Naive thymus-derived CD4-positive, alpha-beta T cell (primary cell): ENCODE measurements around the gene PKP2. TPM values are rescaled to one million over a fixed set of nuclear protein-coding genes. Genes with fewer than 3 reads are reported as not detected.
A peak's percentile ranks its signal among the peaks of the same experiment; 100 is the strongest.

Source experiments
- ATAC-seq: fragments of 150-1000 bp; cut with Tn5 transposase; 2 replicates; pipeline ENCODE4 v1.10.0; 2021; ENCODE audit warnings: mild to moderate bottlenecking, moderate library complexity
- CTCF ChIA-PET: fragments of 350-600 bp; sonication (Branson Sonifier 250); formaldehyde crosslinking; loops from one replicate; lab custom pipeline; 2021; ENCODE audit warnings: antibody characterized with exemption; lab: Charles Lee
- POLR2A ChIA-PET: fragments of 350-600 bp; sonication (Branson Sonifier 250); formaldehyde crosslinking; loops from one replicate; lab custom pipeline; 2021; ENCODE audit warnings: antibody characterized with exemption, inconsistent platforms; lab: Charles Lee
- DNase-seq, 9 donors: peaks; one replicate each; pipeline versions ENCODE4 v3.0.0 to v3.0.0-alpha.2; 2020 to 2022; ENCODE audit warnings: mixed read lengths in 1 of 9
- H3K27ac ChIP-seq: one replicate; pipeline ENCODE4 v1.7.0; 2013; ENCODE audit warnings: mild to moderate bottlenecking, low read depth, low read length, moderate library complexity
- H3K27me3 ChIP-seq, 2 donors: one replicate each; pipeline ENCODE4 v1.7.0; 2013; ENCODE audit warnings: low read length in 2 of 2, mild to moderate bottlenecking in 2 of 2, moderate library complexity in 2 of 2; ENCODE audit not compliant: control insufficient read depth in 2 of 2, insufficient read depth in 2 of 2
- H3K36me3 ChIP-seq, 3 experiments: 1 replicate in 2 of 3; 2 replicates in 1 of 3; pipeline ENCODE4 v1.7.0; 2013; ENCODE audit warnings: low read length in 3 of 3, mild to moderate bottlenecking in 3 of 3, moderate library complexity in 1 of 3; ENCODE audit not compliant: insufficient read depth in 3 of 3, control insufficient read depth in 2 of 3
- H3K4me1 ChIP-seq, 2 donors: one replicate each; pipeline ENCODE4 v1.7.0; 2013; ENCODE audit warnings: low read length in 2 of 2, mild to moderate bottlenecking in 2 of 2, moderate library complexity in 1 of 2; ENCODE audit not compliant: control insufficient read depth in 2 of 2, insufficient read depth in 2 of 2
- H3K4me3 ChIP-seq: 2 replicates; pipeline ENCODE4 v1.7.0; 2013; ENCODE audit warnings: mild to moderate bottlenecking, low read length
- H3K9me3 ChIP-seq, 3 experiments: 1 replicate in 2 of 3; 2 replicates in 1 of 3; pipeline ENCODE4 v1.7.0; 2013; ENCODE audit warnings: low read length in 3 of 3; ENCODE audit not compliant: control insufficient read depth in 2 of 3
- H3K27ac Mint-ChIP-seq, 9 donors: one replicate each; pipeline ENCODE4 v1.8.0; 2020 to 2022; ENCODE audit warnings: mixed read lengths in 9 of 9, mild to moderate bottlenecking in 8 of 9, moderate library complexity in 5 of 9, inconsistent platforms in 2 of 9
- H3K27me3 Mint-ChIP-seq, 5 donors: one replicate each; pipeline ENCODE4 v1.8.0; 2021 to 2022; ENCODE audit warnings: mixed read lengths in 5 of 5, mild to moderate bottlenecking in 1 of 5
- H3K36me3 Mint-ChIP-seq, 5 donors: one replicate each; pipeline ENCODE4 v1.8.0; 2020 to 2022; ENCODE audit warnings: mixed read lengths in 5 of 5, mild to moderate bottlenecking in 3 of 5, inconsistent platforms in 1 of 5
- H3K4me1 Mint-ChIP-seq, 7 donors: one replicate each; pipeline ENCODE4 v1.8.0; 2020 to 2022; ENCODE audit warnings: mixed read lengths in 7 of 7, mild to moderate bottlenecking in 3 of 7, inconsistent platforms in 1 of 7
- H3K4me3 Mint-ChIP-seq, 10 donors: one replicate each; pipeline ENCODE4 v1.8.0; 2020 to 2022; ENCODE audit warnings: mild to moderate bottlenecking in 10 of 10, mixed read lengths in 10 of 10, moderate library complexity in 6 of 10, inconsistent platforms in 2 of 10
- H3K9me3 Mint-ChIP-seq, 11 donors: one replicate each; pipeline ENCODE4 v1.8.0; 2020 to 2022; ENCODE audit warnings: mixed read lengths in 11 of 11, mild to moderate bottlenecking in 4 of 11, inconsistent platforms in 1 of 11, moderate library complexity in 1 of 11
- intact Hi-C, 2 donors: fragments of 100-400 bp; cut with micrococcal nuclease; formaldehyde crosslinking; loops; one replicate each; pipeline ENCODE4 v1.15.1; 2023
- polyA plus RNA-seq, 2 donors: library from polyadenylated mRNA; unstranded; fragments of 300-500 nt; fragmentation: Illumina TruSeq; gene quantifications; one replicate each; pipeline ENCODE4 v1.2.3, GENCODE V29; 2021
- total RNA-seq, 6 experiments: library from RNA in 5 of 6; stranded (reverse) in 5 of 6; gene quantifications; 1 replicate in 5 of 6; 2 replicates in 1 of 6; pipeline ENCODE4 v1.2.3 and lab custom pipeline; 2021 to 2026

The PKP2 gene
- total and polyA plus RNA-seq, 7 experiments from 2014 or later = 0.16 to 2.0 (median 0.94) TPM; not detected in 1

DNA sequence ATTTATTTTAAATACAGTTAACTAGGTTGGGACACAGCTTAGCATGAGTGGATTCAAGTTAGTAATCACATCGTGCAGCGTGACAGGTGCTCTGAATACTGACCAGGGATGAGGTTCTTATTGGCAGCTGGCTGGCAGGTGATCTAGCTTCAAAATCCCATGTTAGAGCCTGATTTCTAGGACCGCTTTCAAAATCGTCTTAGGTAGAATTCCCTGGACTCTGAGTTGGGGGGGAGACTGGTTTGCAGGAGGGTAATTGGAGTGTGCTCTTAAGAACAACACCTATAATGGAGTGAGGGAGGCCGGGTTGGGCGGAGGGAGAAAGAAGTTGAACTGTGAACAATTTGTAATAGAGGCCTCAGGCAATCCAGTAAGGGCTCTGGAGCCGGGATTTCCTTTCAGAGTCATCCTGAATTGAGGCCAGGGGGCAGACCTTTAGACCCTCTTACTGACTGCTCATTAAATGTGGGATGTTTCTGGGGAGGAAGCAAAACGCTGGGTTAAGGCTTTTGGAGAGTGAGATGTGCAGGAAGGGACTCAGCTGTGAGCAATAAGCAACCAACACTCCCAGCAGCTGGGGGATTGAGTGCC is 140.0 kb downstream of the PKP2 start:
- ChIA-PET POLR2A (interaction anchor here (0.6 to 2.3 kb wide), 5 partner anchors 18 to 1428 kb away, joined by 3 to 39 read pairs (median 4); partner anchors contain the start of gene ALG10), CTCF (interaction anchor here (0.6 to 4.4 kb wide), 8 partner anchors 12 to 1391 kb away, joined by 3 to 54 read pairs (median 3); partner anchors contain the start of gene ALG10)
- peaks cover 0 to 10% (median 4%) of the 10 kb centered on the region in 5 donors for H3K36me3 Mint-ChIP-seq
- Histone ChIP-seq H3K9me3 (no peaks in the 10 kb centered on the region), H3K27me3 (no peaks in the 10 kb centered on the region), H3K4me3 (no peak overlapping the region), H3K36me3 (peaks cover 5 to 26% (median 6%) of the 10 kb centered on the region in 3 experiments), H3K27ac (peak overlapping the region; percentile 76), H3K4me1 (peaks cover 13% of the 10 kb centered on the region in 2 donors)
- intact Hi-C loops = loop anchor here (1.0 to 10.0 kb wide), 9 partner anchors 163 to 2002 kb away; partner anchors contain the start of genes ALG10 (in 2 of the 2), CAPRIN2 (in 1 of the 2) and DDX11 (in 1 of the 2)
- peak overlapping the region; percentile 84 to 99 (median 90) for H3K4me3 Mint-ChIP-seq
- H3K27ac Mint-ChIP-seq = peak overlapping the region; percentile 81 to 99 (median 94)
- ATAC-seq = no peak
- DNase-seq = no peak
- peaks cover 0 to 4% (median 0%) of the 10 kb centered on the region in 5 donors for H3K27me3 Mint-ChIP-seq
- H3K9me3 Mint-ChIP-seq = no peaks in the 10 kb centered on the region
- peaks cover 0 to 21% (median 20%) of the 10 kb centered on the region in 7 donors for H3K4me1 Mint-ChIP-seq

DNA sequence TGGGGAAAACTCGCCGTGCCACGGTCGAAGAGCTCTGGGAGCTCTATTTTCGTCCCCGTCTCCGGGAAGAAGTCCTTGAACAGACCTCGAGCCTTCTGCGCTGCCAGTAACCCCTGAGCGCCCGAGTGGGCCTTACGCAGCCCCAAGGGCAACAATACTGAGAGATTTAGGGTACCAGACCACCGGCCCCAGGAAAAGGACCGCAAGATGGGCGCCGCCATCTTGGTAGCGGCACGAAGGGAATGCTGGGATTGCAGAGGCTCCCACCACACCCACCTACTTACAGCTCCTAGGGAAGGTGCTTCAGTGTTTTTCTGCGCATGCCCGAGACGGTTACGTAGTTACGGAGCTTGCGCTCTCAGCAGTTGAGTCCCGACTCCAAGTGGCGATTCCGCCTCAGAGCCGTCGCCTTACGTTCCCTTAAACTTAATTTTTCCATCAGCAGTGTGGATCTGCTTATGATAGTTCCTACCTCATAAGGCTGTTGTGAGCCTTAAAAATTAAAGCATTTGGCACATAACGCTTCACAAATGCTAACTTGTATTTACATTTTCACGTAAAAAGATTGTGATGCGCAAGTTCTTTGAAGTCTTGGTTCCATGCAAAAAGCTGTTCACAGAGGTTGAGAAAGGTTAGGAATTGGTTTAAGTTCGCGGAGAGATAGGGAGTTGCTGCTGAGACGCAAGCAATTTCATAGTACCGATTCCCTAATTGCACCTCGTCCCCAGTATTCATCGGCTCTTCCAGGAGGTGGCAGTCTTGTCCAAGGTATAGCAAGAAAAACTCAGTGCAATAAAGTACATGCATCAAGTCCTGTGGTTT is 140.7 kb downstream of the PKP2 start, which contains the start of gene YARS2:
Gene YARS2 (minus strand): TSS at position 244 of the 822 bp plus-strand sequence. CDS start 23 bp downstream, at position 221.
- ChIA-PET POLR2A (interaction anchor here (0.6 to 2.3 kb wide), 11 partner anchors 17 to 1427 kb away, joined by 3 to 39 read pairs (median 3); partner anchors contain the start of gene ALG10), CTCF (interaction anchor here (0.6 to 4.4 kb wide), 14 partner anchors 11 to 1392 kb away, joined by 3 to 54 read pairs (median 3); partner anchors contain the start of gene ALG10)
- Histone ChIP-seq H3K36me3 (peaks cover 9 to 33% (median 11%) of the 10 kb centered on the region in 3 experiments), H3K4me3 (peak within 1 kb of the TSS; percentile 68), H3K27ac (peak within 1 kb of the TSS; percentile 76), H3K9me3 (no peaks in the 10 kb centered on the region), H3K4me1 (peaks cover 13% of the 10 kb centered on the region in 2 donors), H3K27me3 (no peaks in the 10 kb centered on the region)
- peak within 1 kb of the TSS; percentile 81 to 99 (median 94) for H3K27ac Mint-ChIP-seq
- no peaks in the 10 kb centered on the region for H3K9me3 Mint-ChIP-seq
- peak within 1 kb of the TSS; percentile 84 to 99 (median 90) for H3K4me3 Mint-ChIP-seq
- ATAC-seq (peak; percentile 92), DNase-seq (peak; percentile 62 to 86 (median 83))
- intact Hi-C loops = loop anchor here (1.0 to 10.0 kb wide), 18 partner anchors 77 to 2001 kb away; partner anchors contain the start of genes ALG10 (in 2 of the 2), CAPRIN2 (in 2 of the 2), DNM1L (in 2 of the 2) and SINHCAF (in 2 of the 2)
- H3K27me3 Mint-ChIP-seq = peaks cover 0 to 4% (median 0%) of the 10 kb centered on the region in 5 donors
- peaks cover 0 to 21% (median 20%) of the 10 kb centered on the region in 7 donors for H3K4me1 Mint-ChIP-seq
- H3K36me3 Mint-ChIP-seq = peaks cover 0 to 16% (median 4%) of the 10 kb centered on the region in 5 donors

DNA sequence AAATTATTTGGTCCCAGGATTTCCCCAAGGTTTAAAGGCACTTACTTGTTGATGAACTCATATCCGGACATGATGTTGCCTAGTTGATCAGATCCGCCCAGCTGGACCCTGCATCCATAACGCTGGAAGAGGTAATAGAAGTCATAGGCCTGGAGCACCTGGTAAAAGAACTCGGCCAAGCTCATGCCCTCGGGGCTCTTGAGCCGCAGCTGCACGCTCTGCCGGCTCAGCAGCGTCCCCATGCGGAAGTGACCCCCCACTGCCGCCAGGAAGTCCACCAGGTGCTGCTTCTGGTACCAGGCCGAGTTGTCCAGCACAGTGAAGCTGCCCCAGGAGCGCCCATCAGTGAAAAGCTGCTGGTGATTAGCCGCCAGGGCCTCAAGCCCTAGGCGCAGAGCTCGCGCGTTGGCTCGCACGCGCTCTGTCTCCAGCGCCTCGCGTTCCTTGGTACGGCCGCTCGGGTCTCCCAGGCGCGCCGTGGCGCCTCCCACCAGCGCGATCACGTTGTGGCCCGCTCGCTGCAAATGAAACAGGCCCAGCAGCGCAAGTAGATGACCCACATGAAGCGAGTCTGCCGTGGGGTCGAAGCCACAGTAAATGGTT is 141.4 kb downstream of the PKP2 start:
- peak overlapping the region; percentile 68 for H3K4me3 ChIP-seq
- H3K27ac ChIP-seq = peak overlapping the region; percentile 76
- Mint-ChIP-seq H3K4me3 (peak overlapping the region; percentile 84 to 99 (median 90)), H3K27ac (peak overlapping the region; percentile 81 to 99 (median 94)), H3K36me3 (peaks cover 0 to 20% (median 4%) of the 10 kb centered on the region in 5 donors), H3K4me1 (peaks cover 0 to 21% (median 20%) of the 10 kb centered on the region in 7 donors), H3K27me3 (peaks cover 0 to 3% (median 0%) of the 10 kb centered on the region in 5 donors), H3K9me3 (no peaks in the 10 kb centered on the region)
- ChIA-PET POLR2A (interaction anchor here (0.6 to 2.3 kb wide), 11 partner anchors 17 to 1281 kb away, joined by 3 to 39 read pairs (median 3); partner anchors contain the start of genes ALG10 and DNM1L), CTCF (interaction anchor here (0.6 to 4.4 kb wide), 9 partner anchors 10 to 1741 kb away, joined by 3 to 54 read pairs (median 4); partner anchors contain the start of gene ALG10)
- H3K27me3 ChIP-seq = no peaks in the 10 kb centered on the region
- peaks cover 9 to 40% (median 15%) of the 10 kb centered on the region in 3 experiments for H3K36me3 ChIP-seq
- peak; percentile 69 for ATAC-seq
- peaks cover 13% of the 10 kb centered on the region in 2 donors for H3K4me1 ChIP-seq
- DNase-seq = peak in 8 of 9 donors; percentile 48 to 77 (median 74)
- no peaks in the 10 kb centered on the region for H3K9me3 ChIP-seq
- intact Hi-C loops = loop anchor here (1.0 to 10.0 kb wide), 17 partner anchors 76 to 2000 kb away; partner anchors contain the start of genes CAPRIN2 (in 2 of the 2), DNM1L (in 2 of the 2), SINHCAF (in 2 of the 2) and DDX11 (in 1 of the 2)

DNA sequence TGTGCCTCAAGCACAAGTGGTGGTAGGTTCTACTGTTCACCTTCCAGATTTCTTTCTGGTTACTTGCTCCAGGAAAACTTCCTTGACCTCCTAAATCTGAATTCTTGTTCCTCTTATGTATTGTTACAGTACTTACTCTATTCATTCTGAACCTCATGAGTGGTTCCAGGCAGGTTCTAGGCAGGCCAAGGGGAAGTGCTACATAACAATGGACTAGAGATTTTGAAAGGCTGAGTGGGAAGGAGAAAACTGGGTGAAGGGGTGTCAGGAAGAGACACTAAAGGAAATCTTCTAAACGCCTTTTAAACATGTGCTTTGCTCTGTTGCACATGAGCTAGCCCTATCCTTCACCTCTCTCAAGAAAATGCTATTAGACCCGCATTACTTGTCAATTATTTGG is 142.5 kb downstream of the PKP2 start:
- Histone ChIP-seq H3K4me3 (peak overlapping the region; percentile 68), H3K36me3 (peaks cover 9 to 51% (median 25%) of the 10 kb centered on the region in 3 experiments), H3K27ac (peak overlapping the region; percentile 76), H3K9me3 (no peaks in the 10 kb centered on the region), H3K27me3 (no peaks in the 10 kb centered on the region), H3K4me1 (peaks cover 13% of the 10 kb centered on the region in 2 donors)
- Mint-ChIP-seq H3K4me1 (peaks cover 0 to 21% (median 20%) of the 10 kb centered on the region in 7 donors), H3K9me3 (no peaks in the 10 kb centered on the region), H3K27ac (peak overlapping the region; percentile 37 to 97 (median 91)), H3K27me3 (no peaks in the 10 kb centered on the region), H3K4me3 (peak overlapping the region; percentile 69 to 99 (median 89)), H3K36me3 (peaks cover 0 to 24% (median 4%) of the 10 kb centered on the region in 5 donors)
- ChIA-PET CTCF (interaction anchor here (0.6 to 4.4 kb wide), 5 partner anchors 9 to 1740 kb away, joined by 4 to 54 read pairs (median 8); partner anchors contain the start of gene ALG10), POLR2A (interaction anchor here (1.1 kb wide), 1 partner anchor 75 kb away, joined by 3 read pairs; the partner anchor contains the start of gene DNM1L)
- ATAC-seq = no peak
- intact Hi-C loops = loop anchor here (2.0 to 10.0 kb wide), 7 partner anchors 169 to 1999 kb away; partner anchors contain the start of genes CAPRIN2 (in 2 of the 2), DDX11 (in 1 of the 2) and SINHCAF (in 1 of the 2)
- no peak for DNase-seq

DNA sequence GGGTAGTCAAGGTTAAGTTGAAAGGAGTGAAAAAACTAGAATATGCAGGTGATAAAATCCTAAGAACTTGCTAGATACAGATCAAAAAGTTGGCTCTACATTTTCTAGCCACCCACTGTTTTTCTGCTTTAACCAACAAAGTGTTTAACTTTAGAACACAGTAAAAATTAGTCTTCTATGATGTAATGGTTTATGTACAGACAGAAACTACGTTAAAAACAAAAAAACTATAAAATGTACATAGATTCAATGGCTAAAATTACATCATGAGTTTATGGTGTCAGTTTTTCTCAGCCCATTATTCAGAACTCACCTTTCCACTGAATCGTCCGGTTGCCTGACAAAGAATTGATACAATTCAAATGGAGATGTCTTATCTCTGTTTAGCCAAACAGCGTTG is 143.0 kb downstream of the PKP2 start:
- POLR2A ChIA-PET = no interaction called here
- Mint-ChIP-seq H3K36me3 (peaks cover 0 to 24% (median 4%) of the 10 kb centered on the region in 5 donors), H3K27me3 (no peaks in the 10 kb centered on the region), H3K4me1 (peaks cover 0 to 21% (median 20%) of the 10 kb centered on the region in 7 donors), H3K9me3 (no peaks in the 10 kb centered on the region), H3K4me3 (peak overlapping the region in 7 of 10 donors; percentile 32 to 99 (median 87)), H3K27ac (peak overlapping the region in 8 of 9 donors; percentile 23 to 97 (median 90))
- CTCF ChIA-PET = interaction anchor here (2.9 kb wide), 1 partner anchor 9 kb away, joined by 8 read pairs; no protein-coding TSS in a partner anchor
- intact Hi-C loops = loop anchor here (2.0 to 10.0 kb wide), 7 partner anchors 169 to 1999 kb away; partner anchors contain the start of genes CAPRIN2 (in 2 of the 2), DDX11 (in 1 of the 2) and SINHCAF (in 1 of the 2)
- Histone ChIP-seq H3K4me1 (peaks cover 13% of the 10 kb centered on the region in 2 donors), H3K27ac (no peak overlapping the region), H3K27me3 (no peaks in the 10 kb centered on the region), H3K4me3 (no peak overlapping the region), H3K36me3 (peaks cover 9 to 56% (median 30%) of the 10 kb centered on the region in 3 experiments), H3K9me3 (no peaks in the 10 kb centered on the region)
- ATAC-seq = no peak
- no peak for DNase-seq
